Gastroesophageal sphincter (tissue), 4 donors: ENCODE results near the gene EFL1. TPM values are rescaled to one million over a fixed set of nuclear protein-coding genes. Genes with fewer than 3 reads are reported as not detected.
"Not testable (repeated sequence)": the region's sequence is repeated elsewhere in the genome, so short reads cannot be mapped to it uniquely, and the experiment has no call there.

Experiments
- ATAC-seq: fragments of 150-250 bp; one replicate; pipeline ENCODE4 v1.9.1; 2016; ENCODE audit warnings: mild to moderate bottlenecking, moderate library complexity
- H3K27ac ChIP-seq, 4 donors: fragments of 200-600 bp; sonication (generic) in 3 of 4; 1 replicate in 3 of 4; 2 replicates in 1 of 4; pipeline ENCODE4 v1.5.1; 2016 to 2019
- H3K27me3 ChIP-seq: fragments of 200-600 bp; sonication (generic); one replicate; pipeline ENCODE4 v1.5.1; 2019
- H3K36me3 ChIP-seq, 2 donors: fragments of 200-600 bp; sonication (generic); one replicate each; pipeline ENCODE4 v1.5.1; 2019; ENCODE audit warnings: control low read depth in 1 of 2
- H3K4me1 ChIP-seq, 3 donors: fragments of 200-600 bp; sonication (generic); 1 replicate in 2 of 3; 2 replicates in 1 of 3; pipeline ENCODE4 v1.5.1; 2016 to 2019; ENCODE audit warnings: control low read depth in 2 of 3
- H3K4me3 ChIP-seq, 2 donors: fragments of 200-600 bp; sonication (generic); one replicate each; pipeline ENCODE4 v1.5.1; 2019; ENCODE audit warnings: mild to moderate bottlenecking in 1 of 2, moderate library complexity in 1 of 2
- H3K9me3 ChIP-seq, 3 donors: fragments of 200-600 bp; sonication (generic); one replicate each; pipeline ENCODE4 v1.5.1; 2017 to 2019; ENCODE audit warnings: control low read depth in 2 of 3
- CTCF ChIP-seq, 4 experiments: fragments of 200-600 bp in 2 of 4; fragments of 450-650 bp in 2 of 4; sonication (generic) in 1 of 4; IDR thresholded peaks; one replicate each; pipeline ENCODE4 v1.5.1; 2017 to 2019; ENCODE audit warnings: antibody characterized with exemption in 4 of 4, mild to moderate bottlenecking in 2 of 4, moderate library complexity in 2 of 4
- EP300 ChIP-seq: sonication (generic); formaldehyde crosslinking; IDR thresholded peaks from one replicate; pipeline ENCODE4 v1.6.1; 2017; ENCODE audit warnings: antibody characterized with exemption, mild to moderate bottlenecking
- POLR2A ChIP-seq, 2 donors: fragments of 450-650 bp; IDR thresholded peaks; one replicate each; pipeline ENCODE4 v1.6.1; 2017; ENCODE audit warnings: antibody characterized with exemption in 2 of 2, mild to moderate bottlenecking in 2 of 2, moderate library complexity in 1 of 2
- POLR2AphosphoS5 ChIP-seq: sonication (generic); formaldehyde crosslinking; IDR thresholded peaks from one replicate; pipeline ENCODE4 v1.6.1; 2017; ENCODE audit warnings: antibody characterized with exemption
- WGBS, 2 donors: methylation state at CpG; one replicate each; pipeline ENCODE4 v1.1.5; 2018; ENCODE audit warnings: low coverage in 1 of 2; 5-methylcytosine and 5-hydroxymethylcytosine counted together
- total RNA-seq, 4 donors: library from RNA; depleted of rRNA; stranded (reverse); fragments of >200 nt; gene quantifications; one replicate each; pipeline ENCODE4 v1.1.0, GENCODE V29; 2016

EFL1 gene
- total RNA-seq, 4 donors from 2014 or later: 12.1 to 17.7 (median 15.5) TPM

DNA sequence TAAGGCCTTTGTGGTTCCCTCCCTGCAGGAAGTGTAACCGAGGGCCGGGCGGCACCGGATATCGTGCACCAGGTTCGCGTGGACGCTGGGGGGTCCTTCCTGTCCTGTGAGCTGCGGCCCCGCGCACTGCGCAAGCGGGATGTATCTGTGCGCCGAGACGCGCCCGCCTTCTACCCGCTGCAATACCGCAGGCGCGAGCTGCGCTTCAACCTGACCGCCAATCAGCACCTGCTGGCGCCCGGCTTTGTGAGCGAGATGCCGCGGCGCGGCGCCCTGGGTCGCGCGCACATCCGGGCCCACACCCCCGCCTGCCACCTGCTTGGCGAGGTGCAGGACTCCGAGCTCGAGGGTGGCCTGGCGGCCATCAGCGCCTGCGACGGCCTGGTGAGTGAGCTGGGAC is 36.0 kb upstream of the EFL1 start:
- H3K36me3 ChIP-seq: no peaks in the 10 kb centered on the region
- TF ChIP-seq CTCF (IDR thresholded peaks at IDR 0.05) (no peak), POLR2AphosphoS5 (no peak), POLR2A (IDR thresholded peaks at IDR 0.05) (no peak), EP300 (no peak)
- H3K27me3 ChIP-seq: peaks cover 10% of the 10 kb centered on the region
- ATAC-seq: no peak
- no peaks in the 10 kb centered on the region for H3K9me3 ChIP-seq
- H3K4me3 ChIP-seq: no peak overlapping the region
- WGBS, 2 donors: 0% methylated on average over 1 of the region's 44 CpGs; no CpG with 5 or more reads in 1 of the 2 donors
- no peaks in the 10 kb centered on the region for H3K4me1 ChIP-seq
- H3K27ac ChIP-seq: no peak overlapping the region

DNA sequence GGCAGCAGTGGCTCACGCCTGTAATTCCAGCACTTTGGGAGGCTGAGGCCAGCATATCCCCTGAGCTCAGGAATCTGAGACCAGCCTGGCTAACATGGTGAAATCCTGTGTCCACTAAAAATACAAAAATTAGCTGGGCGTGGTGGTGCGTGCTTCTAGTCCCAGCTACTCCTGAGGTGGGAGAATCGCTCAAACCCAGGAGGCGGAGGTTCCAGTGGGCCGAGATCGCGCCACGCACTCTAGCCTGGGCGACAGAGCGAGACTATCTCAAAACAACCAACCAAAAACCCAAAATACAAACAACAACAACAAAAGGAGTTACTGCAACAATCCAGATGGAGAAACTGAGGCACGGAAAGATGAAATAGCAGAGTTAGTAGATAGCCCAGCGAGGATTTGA is 35.5 kb upstream of the EFL1 start:
- whole genome bisulfite sequencing, 2 donors: 87 to 89% methylated on average over 3 to 6 of the region's 13 CpGs

GRCh38 chr15:82297546-82297945 is 35.0 kb upstream of the EFL1 start:
- no peak for TF ChIP-seq CTCF (IDR thresholded peaks at IDR 0.05)
- TF ChIP-seq POLR2AphosphoS5: no peak
- TF ChIP-seq POLR2A (IDR thresholded peaks at IDR 0.05): no peak
- TF ChIP-seq EP300: no peak

More for the DNA sequence above, 35.5 kb upstream of the EFL1 start:
- Histone ChIP-seq H3K27me3 (peaks cover 10% of the 10 kb centered on the region), H3K9me3 (no peaks in the 10 kb centered on the region), H3K4me3 (no peak overlapping the region), H3K4me1 (no peaks in the 10 kb centered on the region), H3K27ac (no peak overlapping the region), H3K36me3 (no peaks in the 10 kb centered on the region)
- TF ChIP-seq POLR2AphosphoS5: no peak
- no peak for TF ChIP-seq CTCF (IDR thresholded peaks at IDR 0.05)
- TF ChIP-seq POLR2A (IDR thresholded peaks at IDR 0.05): no peak
- no peak for TF ChIP-seq EP300
- no peak for ATAC-seq

GRCh38 chr15:82294061-82294690 is 31.6 kb upstream of the EFL1 start:
- TF ChIP-seq CTCF (IDR thresholded peaks at IDR 0.05) (no peak), POLR2A (IDR thresholded peaks at IDR 0.05) (no peak), POLR2AphosphoS5 (no peak), EP300 (no peak)
- H3K36me3 ChIP-seq: no peaks in the 10 kb centered on the region
- no peak for ATAC-seq
- no peak overlapping the region for H3K27ac ChIP-seq
- 93% methylated on average over 2 of the region's 11 CpGs; no CpG with 5 or more reads in 1 of the 2 donors for WGBS, 2 donors
- no peak overlapping the region for H3K4me3 ChIP-seq
- peaks cover 0 to 7% (median 0%) of the 10 kb centered on the region in 3 donors for H3K9me3 ChIP-seq
- no peaks in the 10 kb centered on the region for H3K4me1 ChIP-seq
- H3K27me3 ChIP-seq: peaks cover 10% of the 10 kb centered on the region

More at GRCh38 chr15:82297546-82297945, 35.0 kb upstream of the EFL1 start:
- no peak for ATAC-seq
- H3K27ac ChIP-seq: no peak overlapping the region
- H3K36me3 ChIP-seq: no peaks in the 10 kb centered on the region
- no peak overlapping the region for H3K4me3 ChIP-seq
- H3K27me3 ChIP-seq: peaks cover 10% of the 10 kb centered on the region
- H3K4me1 ChIP-seq: no peaks in the 10 kb centered on the region
- H3K9me3 ChIP-seq: no peaks in the 10 kb centered on the region
- 92% methylated on average over 5 of the region's 5 CpGs for WGBS, 2 donors

DNA sequence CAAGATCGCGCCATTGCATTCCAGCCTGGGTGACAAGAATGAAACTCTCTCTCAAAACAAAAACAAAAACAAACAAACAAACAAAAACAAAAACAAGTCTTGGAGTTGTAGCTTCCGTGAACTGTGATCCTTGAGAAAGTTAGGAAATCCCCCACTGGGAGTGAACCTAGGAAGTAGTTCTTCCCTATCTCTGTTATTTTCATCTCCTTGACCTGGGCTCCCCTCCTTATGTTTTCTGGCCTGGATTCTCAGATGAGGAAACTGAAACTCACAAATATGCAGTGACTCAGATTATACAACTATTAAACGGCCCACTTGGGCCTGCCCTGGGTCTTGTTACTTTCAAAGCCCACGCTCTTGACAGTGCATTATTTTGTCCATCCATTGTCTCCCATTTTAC is 29.7 kb upstream of the EFL1 start:
- WGBS, 2 donors: 88 to 91% methylated on average over 4 to 5 of the region's 5 CpGs
- no peaks in the 10 kb centered on the region for H3K27me3 ChIP-seq
- H3K4me3 ChIP-seq: no peak overlapping the region
- H3K9me3 ChIP-seq: peaks cover 0 to 8% (median 0%) of the 10 kb centered on the region in 3 donors
- H3K36me3 ChIP-seq: no peaks in the 10 kb centered on the region
- TF ChIP-seq CTCF (IDR thresholded peaks at IDR 0.05): no peak
- no peak for TF ChIP-seq POLR2A (IDR thresholded peaks at IDR 0.05)
- TF ChIP-seq EP300: no peak
- TF ChIP-seq POLR2AphosphoS5: no peak
- no peak overlapping the region for H3K27ac ChIP-seq
- no peaks in the 10 kb centered on the region for H3K4me1 ChIP-seq
- no peak for ATAC-seq

DNA sequence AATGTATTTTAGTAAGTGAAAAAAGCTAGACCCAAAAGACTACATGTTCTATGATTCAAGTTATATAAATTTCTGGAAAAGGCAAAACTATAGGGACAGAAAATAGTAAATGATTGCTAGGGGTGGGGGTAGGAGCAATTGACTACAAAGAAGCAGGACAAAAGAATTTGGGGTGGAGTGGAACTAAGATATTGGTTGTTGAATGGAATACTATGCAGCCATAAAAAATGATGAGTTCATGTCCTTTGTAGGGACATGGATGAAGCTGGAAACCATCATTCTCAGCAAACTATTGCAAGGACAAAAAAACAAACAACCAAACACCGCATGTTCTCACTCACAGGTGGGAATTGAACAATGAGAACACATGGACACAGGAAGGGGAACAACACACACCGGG is 25.7 kb upstream of the EFL1 start:
- not testable (repeated sequence) for H3K4me1 ChIP-seq, H3K9me3 ChIP-seq, H3K4me3 ChIP-seq, H3K27ac ChIP-seq, H3K36me3 ChIP-seq, ATAC-seq
- WGBS, 2 donors: no CpG with 5 or more reads among the region's 2 CpGs
- peaks cover 14% of the 10 kb centered on the region for H3K27me3 ChIP-seq

DNA sequence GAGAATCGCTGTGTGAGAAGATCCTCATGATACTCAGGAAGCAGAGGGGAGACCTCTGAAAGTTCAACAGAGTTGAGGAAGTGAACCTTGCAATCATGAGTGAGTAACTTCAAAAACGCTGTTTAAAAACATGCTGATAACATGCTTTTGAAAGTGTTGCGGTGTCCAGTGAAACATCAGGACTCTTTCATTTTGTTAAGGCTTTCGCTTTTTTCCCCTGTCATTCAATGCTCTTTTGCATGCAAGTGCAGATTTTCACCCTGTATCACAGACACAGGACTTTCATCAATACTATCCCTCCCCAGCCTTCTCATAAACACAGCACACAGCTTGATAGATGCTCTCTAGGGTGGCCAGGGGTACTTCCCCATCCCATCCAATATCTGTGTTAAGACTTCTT is 23.9 kb upstream of the EFL1 start:
- not testable (repeated sequence) for H3K4me3 ChIP-seq, H3K36me3 ChIP-seq, H3K4me1 ChIP-seq, H3K27ac ChIP-seq, ATAC-seq, H3K9me3 ChIP-seq
- WGBS, 2 donors: 35 to 80% methylated on average over 4 of the region's 4 CpGs
- peaks cover 14% of the 10 kb centered on the region for H3K27me3 ChIP-seq

DNA sequence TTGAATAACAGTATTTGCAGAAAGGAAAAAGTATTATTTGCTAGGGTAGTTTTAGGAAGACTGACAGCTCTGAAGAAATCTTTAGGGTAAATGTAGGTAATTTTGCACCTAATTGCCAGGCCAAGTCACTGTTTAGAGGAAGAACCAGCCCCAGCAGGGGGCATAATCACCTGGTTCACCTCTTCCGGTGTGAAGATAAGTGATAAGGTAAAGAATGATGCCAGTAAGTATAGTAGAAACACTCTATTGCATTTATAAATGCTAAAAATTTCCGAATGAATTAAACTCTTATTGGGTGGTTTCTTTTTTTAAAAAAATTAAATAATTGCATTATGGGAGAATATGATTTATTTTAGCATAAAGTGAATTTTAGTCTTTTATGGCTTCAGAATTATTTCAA is 21.8 kb upstream of the EFL1 start:
- not testable (repeated sequence) for H3K27ac ChIP-seq, H3K4me3 ChIP-seq, H3K36me3 ChIP-seq, ATAC-seq, H3K4me1 ChIP-seq, H3K9me3 ChIP-seq
- peaks cover 14% of the 10 kb centered on the region for H3K27me3 ChIP-seq
- 60% methylated on average over 2 of the region's 2 CpGs; no CpG with 5 or more reads in 1 of the 2 donors for WGBS, 2 donors
